GM10266 (cell line): ENCODE data around the gene RALBP1.

Source experiments
- DNase-seq: peaks from one replicate; pipeline ENCODE4 v3.0.0; 2012; ENCODE audit errors: extremely low spot score
- TF ChIP-seq, protein P1 (sequence below): IDR thresholded peaks from 2 replicates; pipeline ENCODE4 v1.5.1; 2012; ENCODE audit warnings: mild to moderate bottlenecking, low read depth; ENCODE audit not compliant: control insufficient read depth, insufficient read depth; ENCODE audit errors: missing control alignments

The RALBP1 gene

GRCh38 chr18:9561759-9562158 is 86.4 kb downstream of the RALBP1 start:
- TF ChIP-seq, protein P1, sequence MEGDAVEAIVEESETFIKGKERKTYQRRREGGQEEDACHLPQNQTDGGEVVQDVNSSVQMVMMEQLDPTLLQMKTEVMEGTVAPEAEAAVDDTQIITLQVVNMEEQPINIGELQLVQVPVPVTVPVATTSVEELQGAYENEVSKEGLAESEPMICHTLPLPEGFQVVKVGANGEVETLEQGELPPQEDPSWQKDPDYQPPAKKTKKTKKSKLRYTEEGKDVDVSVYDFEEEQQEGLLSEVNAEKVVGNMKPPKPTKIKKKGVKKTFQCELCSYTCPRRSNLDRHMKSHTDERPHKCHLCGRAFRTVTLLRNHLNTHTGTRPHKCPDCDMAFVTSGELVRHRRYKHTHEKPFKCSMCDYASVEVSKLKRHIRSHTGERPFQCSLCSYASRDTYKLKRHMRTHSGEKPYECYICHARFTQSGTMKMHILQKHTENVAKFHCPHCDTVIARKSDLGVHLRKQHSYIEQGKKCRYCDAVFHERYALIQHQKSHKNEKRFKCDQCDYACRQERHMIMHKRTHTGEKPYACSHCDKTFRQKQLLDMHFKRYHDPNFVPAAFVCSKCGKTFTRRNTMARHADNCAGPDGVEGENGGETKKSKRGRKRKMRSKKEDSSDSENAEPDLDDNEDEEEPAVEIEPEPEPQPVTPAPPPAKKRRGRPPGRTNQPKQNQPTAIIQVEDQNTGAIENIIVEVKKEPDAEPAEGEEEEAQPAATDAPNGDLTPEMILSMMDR, result no peak
- DNase-seq, result no peak

DNA sequence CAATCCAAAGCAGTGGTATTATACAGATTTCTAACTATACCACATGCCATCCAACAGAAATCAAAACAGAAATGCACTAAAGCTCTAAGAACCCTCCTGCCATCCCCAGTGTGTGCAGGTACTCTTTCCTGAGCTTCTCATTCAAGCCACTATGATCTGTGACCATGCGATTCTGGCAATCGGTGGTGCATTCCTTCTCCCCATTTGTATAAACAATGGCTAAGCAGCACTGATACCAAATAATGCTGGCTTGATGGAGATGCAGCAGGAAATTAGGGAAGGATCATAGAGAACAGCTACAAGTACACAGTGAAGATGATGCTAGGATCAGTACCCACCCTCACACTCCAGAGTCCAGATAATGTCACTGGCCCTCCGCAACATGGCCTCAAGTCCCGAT is 87.3 kb downstream of the RALBP1 start:
- DNase-seq, result no peak

DNA sequence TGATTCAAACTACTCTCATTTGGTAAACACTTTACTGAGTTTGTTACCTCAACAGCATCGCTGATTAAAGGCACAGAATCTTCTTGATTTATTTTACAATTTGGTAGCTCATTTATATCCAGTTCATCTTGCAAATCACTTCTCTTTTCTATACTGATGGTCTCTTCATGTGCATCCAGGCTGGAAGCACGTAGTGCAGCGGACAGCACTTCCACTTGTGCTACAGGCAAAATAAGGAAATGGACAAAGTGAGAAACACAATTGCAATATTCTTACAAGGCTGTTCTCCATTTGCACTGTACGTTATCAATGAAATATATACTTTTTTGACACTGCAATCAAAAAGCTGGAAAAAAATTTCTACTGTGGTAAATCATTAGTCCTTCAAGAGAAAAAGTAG is 88.0 kb downstream of the RALBP1 start:
- TF ChIP-seq, protein P1, result no peak
- no peak for DNase-seq

More for the DNA sequence above, 87.3 kb downstream of the RALBP1 start:
- TF ChIP-seq, protein P1, result no peak

- TF ChIP-seq, protein P1, result no peak
- no peak for DNase-seq
Measured at GRCh38 chr18:9565407-9565806, 90.1 kb downstream of the RALBP1 start.

GRCh38 chr18:9568186-9568585 is 92.9 kb downstream of the RALBP1 start:
- TF ChIP-seq, protein P1, result no peak
- DNase-seq, result no peak

DNA sequence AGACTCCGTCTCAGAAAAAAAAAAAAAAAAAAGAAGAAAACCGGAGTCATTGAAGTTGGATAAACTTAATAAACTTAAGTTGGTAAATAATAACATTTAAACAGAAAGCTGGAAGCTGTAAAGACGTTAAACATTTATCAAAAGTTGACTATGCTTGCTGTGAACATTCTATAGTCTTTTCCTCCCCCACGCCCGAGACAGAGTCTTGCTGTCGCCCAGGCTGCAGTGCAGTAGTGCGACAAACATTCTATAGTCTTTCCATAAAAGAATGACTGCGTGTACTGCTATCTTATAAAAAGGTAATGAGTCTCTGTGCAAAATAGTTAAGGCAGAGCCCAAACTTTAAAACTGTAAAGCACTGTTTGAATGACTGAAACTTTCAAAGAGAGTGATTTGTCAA is 93.9 kb downstream of the RALBP1 start:
- TF ChIP-seq, protein P1, result no peak

GRCh38 chr18:9570255-9570654 is 94.9 kb downstream of the RALBP1 start:
- no peak for DNase-seq
- TF ChIP-seq, protein P1, result no peak

More for the DNA sequence above, 93.9 kb downstream of the RALBP1 start:
- DNase-seq, result no peak

GRCh38 chr18:9571546-9571945 is 96.2 kb downstream of the RALBP1 start:
- no peak for DNase-seq
- TF ChIP-seq, protein P1, result no peak
